OCI-LY1 (cell line): ENCODE measurements around the gene OR4D11.

Experiments
- CTCF ChIP-seq: fragments of 200-600 bp; sonication (generic), shearing (Covaris generic); IDR thresholded peaks from 2 replicates; pipeline ENCODE4 v1.5.1; 2017; ENCODE audit warnings: mild to moderate bottlenecking, antibody characterized with exemption, low read length, moderate library complexity, mixed read lengths
- EZH2 ChIP-seq: fragments of 200-600 bp; sonication (generic), shearing (Covaris generic); IDR thresholded peaks from 2 replicates; pipeline ENCODE4 v1.8.0; 2017; ENCODE audit warnings: borderline replicate concordance, mixed run types, mild to moderate bottlenecking, antibody characterized with exemption, low read length, moderate library complexity, mixed read lengths

- TF ChIP-seq CTCF (no peak), EZH2 (no peak)
Measured at GRCh38 chr11:59542142-59542810, 38.9 kb downstream of the OR4D11 start.
